ENCODE data around the gene MAN1B1.
"Not testable (repeated sequence)": the region's sequence is repeated elsewhere in the genome, so short reads cannot be mapped to it uniquely, and the experiment has no call there.

The MAN1B1 gene

GRCh38 chr9:137129456-137130175 lies 42.8 kb downstream of the MAN1B1 start:
- peak; percentile 61 to 75 for DNase-seq

- no peak for DNase-seq
Measured at GRCh38 chr9:137130176-137130755, 43.5 kb downstream of the MAN1B1 start.

DNA sequence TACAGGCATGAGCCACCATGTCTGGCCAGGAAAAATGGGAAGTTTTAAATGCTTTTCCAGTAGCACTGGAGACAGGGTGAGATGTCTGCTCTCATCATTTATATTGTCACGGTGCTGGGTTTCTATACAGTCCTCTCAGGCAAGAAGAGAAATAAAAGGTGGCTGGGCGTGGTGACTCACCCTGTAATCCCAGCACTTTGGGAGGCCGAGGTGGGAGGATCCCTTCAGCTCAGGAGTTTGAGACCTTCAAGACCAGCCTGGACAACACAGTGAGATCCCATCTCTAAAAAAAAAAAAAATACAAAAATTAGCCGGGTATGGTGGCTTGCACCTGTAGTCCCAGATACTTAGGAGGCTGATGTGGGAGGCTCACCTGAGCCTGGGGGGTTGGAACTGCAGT lies 47.4 kb downstream of the MAN1B1 start:
- DNase-seq, result no peak

DNA sequence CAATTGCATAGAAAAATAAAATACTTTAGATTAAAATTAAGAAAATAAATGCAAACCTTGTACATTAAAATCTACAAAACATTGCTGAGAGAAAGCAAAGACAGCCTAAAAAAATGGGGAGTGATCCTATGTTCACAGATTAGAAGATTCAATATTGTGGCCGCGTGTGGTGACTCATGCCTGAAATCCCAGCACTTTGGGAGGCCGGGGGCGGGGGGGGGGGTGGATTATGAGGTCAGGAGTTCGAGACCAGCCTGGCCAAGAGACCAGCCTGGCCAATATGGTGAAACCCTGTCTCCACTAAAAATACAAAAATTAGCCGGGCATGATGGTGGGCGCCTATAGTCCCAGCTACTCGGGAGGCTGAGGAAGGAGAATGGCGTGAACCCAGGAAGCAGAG lies 48.4 kb downstream of the MAN1B1 start:
- not testable (repeated sequence) for DNase-seq

DNA sequence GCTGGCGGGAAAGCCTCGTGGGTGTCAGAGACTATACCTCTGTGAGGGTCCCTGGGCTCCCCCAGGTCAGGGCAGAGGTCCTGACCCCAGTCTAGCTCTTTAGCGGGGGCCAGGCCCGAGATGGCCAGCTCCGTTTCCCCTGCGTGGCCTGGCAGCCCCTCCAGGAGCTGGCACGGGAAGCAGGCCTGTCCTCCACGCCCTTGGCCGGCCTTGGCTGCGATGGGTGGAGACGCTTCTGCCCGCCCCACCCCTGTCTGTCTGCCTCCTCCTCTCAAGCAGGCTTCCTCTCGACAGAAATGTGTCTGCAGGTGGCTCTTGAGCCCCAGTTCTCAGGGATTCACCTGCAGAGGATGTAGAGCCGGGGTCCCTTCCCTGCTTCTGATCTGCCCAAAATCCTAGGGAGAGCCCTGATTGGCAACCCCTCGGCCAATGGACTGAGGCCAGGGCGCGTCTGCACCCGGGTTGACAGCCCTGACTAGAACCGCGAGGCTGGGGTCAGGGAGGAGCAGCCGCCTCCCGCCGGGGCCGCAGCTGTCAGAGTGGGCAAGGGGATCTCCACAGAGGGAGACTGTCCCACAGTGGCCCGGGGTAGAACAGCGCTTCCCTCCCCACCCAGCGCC lies 49.6 kb downstream of the MAN1B1 start:
- no peak for DNase-seq

GRCh38 chr9:137136881-137137607 lies 50.3 kb downstream of the MAN1B1 start:
- DNase-seq, result no peak

- DNase-seq, result no peak
Measured at GRCh38 chr9:137138058-137138721, 51.4 kb downstream of the MAN1B1 start.

GRCh38 chr9:137138722-137139467 lies 52.1 kb downstream of the MAN1B1 start, which contains the start of gene GRIN1:
GRIN1 (plus strand) TSS chr9:137139154; CDS start chr9:137139487, 333 bp downstream.
- no peak for DNase-seq

- DNase-seq, result no peak
Measured at GRCh38 chr9:137139468-137140150, 52.8 kb downstream of the MAN1B1 start.

DNA sequence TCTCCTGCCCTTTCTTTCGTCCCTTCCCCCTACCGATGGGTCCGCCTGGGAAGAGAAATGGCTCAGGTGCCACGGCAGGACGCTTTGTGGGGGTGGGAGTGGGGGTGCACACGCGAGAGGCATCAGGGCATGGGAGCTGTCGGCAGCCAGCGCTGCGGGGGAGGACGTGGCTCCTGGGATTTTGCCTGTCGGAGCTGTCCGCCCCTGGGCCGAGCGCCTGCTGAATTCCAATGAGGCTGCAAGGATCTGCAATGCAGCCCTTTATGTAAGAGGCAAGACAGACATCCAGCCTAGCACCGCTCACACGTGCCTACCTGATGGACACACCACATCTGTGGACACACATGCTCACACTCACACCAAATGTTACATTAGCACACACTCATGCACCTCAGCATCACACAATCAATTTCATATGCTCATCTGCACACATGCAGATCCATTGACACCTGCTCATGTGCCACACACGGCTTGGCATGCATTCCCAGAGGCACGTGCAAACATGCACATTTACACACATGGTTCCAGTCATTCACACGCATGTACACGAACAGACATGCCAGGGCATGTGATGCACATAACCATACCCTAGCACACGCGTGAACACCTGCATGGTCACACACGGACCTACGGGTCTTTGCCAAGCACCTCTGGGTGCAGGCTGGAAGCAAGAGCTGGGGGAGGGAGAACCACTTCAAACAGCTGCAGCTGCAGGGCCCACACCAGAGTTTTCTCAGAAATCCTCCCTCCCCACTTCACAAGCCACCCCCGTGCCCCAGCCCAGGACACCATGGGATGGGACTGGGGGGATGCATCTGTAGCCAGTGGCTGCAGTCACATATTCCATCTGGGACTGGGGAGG lies 53.6 kb downstream of the MAN1B1 start:
- DNase-seq, result no peak

GRCh38 chr9:137141050-137141810 lies 54.4 kb downstream of the MAN1B1 start:
- DNase-seq, result no peak

DNA sequence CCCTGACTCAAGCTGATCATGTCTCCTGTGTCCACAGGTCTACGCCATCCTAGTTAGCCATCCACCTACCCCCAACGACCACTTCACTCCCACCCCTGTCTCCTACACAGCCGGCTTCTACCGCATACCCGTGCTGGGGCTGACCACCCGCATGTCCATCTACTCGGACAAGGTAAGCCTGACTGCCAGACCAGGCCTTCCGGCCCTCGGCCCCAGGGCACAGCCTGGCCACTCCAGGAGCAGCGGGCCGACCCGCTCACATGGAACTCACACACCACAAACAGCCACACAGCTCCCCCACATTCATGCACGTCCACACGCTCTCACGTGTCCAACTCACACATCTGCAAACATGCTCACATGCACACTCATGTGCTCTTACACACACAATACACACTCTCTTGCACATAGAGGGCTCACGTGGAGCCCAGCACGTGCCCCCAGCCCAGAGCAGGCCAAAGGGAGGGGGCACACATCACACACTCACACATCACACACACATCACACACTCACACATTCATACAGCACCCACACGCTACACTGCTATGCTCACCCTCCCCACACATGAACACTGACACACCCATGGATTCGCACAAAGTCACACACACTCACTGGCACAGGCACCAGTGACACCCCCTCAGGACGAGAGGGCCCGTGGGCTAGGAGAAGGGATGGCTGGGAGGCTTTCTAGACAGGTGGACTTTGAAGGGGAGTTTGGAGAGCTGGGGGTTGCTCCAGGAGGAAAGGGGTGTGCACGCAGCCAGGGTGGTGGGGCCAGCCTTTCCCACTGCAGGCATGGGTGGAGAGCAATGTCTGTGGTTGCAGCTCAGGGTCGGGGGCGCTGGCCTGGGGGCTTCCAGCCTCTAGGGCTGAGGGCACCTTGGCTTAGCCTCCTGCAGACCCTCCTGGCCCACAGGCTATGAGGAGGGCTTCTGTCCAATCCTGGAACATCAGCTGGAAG lies 55.5 kb downstream of the MAN1B1 start:
- no peak for DNase-seq

GRCh38 chr9:137143459-137143858 lies 56.7 kb downstream of the MAN1B1 start:
- DNase-seq, result no peak

- no peak for DNase-seq
Measured at GRCh38 chr9:137145731-137146526, 59.1 kb downstream of the MAN1B1 start.

- no peak for DNase-seq
Measured at GRCh38 chr9:137146527-137146918, 59.7 kb downstream of the MAN1B1 start.

DNA sequence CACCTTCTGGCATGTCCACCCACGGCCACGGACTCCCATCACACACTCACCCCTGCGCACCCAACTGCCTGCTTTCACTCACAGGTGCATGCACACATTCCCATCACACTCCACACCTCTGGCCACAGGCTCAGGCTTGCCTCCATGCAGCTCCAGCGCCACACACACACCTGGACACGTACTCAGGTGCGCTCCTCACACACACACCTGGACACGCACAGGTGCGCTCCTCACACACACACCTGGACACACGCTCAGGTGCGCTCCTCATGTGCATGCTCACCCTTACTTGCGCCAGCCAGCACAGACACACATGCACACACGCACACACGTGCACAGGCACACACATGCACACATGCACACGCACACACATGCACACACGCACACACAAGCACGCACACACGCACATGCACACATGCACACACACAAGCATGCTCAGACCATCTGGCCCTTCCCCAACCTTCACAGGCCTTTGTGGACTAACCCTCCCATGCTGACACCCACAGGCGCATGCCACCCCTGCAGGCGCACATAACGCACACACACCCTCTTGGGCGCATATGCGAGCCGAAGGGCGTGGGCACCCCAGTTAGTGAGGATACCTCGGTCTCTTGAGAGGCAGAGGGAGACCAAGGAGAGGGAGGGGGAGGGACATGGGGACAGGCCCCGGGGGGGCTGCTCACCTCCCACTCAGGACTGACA lies 60.5 kb downstream of the MAN1B1 start:
- no peak for DNase-seq

DNA sequence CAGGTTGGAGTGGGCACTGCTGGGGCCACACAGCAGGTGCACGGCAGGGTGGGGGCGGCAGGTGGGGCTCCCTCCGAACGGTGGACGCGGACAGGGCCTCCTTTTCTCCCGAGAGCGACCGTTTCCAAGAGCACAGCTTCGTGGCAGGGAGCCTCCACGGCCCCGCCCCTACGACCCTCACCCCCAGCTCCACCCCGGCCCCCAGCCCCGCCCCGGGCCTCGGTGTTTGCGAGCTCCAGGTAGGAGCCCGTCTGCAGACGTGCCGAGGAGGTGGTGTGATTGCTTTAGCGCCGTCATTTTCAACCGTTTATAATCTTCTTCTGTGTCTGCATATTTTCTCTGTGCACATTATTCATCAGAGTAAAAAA lies 61.0 kb downstream of the MAN1B1 start:
- no peak for DNase-seq
